GM12801 (cell line): ENCODE data around the gene ROBO1.

Experiments
- CTCF ChIP-seq: IDR thresholded peaks from one replicate; pipeline ENCODE4 v1.5.1; 2011; ENCODE audit warnings: control low read depth; ENCODE audit not compliant: insufficient read length; ENCODE audit errors: extremely low read depth

The ROBO1 gene

DNA sequence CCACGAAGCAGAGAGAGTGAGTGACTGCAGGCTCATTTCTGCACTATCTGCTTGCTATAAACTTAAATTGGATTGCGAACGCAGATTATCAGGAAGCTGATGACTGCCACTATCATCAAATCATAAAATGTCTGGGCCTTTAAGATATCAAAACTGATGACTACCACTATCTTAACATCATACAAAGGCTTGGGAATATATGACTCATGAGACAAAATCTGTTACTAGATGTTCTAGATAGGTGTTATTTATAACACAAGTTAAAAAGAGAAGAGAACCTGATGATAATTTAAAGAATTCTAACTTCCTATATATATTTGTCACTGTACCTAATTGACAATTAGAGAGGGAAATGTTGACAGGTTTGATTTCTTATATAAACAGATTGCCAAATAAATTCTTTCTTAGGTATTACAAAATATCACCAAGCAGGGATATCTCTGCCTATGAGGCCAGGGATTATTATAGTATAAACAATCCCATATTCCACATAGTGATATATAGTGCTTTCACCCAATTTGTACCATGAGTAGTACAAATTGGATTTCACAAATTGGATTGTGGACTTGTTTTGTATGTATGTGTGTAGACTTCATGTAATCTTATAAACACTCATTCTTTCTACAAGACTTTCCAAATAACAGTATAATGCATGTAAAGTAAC lies 1157.2 kb downstream of the ROBO1 start:
- no peak for TF ChIP-seq CTCF

DNA sequence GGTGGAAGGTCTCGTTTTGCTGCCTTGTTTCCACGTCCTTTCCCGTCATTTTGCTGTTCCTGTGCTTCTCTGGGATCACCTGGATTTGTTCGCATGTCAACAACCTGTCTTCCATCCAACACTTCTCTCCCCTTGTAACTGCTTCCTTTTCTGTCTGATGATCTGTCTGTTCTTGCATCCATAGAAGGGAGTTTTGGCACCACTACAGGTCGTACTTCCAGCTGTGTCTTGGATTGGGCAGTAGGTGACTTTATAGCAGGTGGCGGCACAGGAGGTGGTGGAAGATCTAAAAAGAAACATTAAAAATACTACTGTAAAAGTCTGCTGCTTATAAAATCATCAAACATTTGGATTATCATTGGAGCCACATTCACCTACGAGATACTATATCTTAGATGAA lies 1161.0 kb downstream of the ROBO1 start:
- TF ChIP-seq CTCF: no peak

DNA sequence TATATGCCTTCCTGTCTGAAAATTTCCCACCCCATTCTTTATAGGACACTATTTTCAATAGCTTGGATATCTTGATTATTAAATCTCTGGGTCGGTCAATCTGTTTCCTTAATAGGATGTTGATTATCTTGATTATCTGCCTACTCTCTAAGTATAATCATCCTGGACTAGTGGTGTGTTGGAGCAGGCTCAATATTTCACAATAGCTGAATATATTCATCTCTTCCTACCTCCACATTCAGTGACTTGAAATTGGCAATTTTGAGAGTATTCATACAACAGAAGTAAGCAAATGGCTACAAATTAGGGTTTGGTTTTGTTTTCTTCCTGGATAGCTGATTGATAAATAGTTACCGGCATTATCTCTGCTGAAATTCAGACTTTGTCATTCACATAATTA lies 1162.6 kb downstream of the ROBO1 start:
- TF ChIP-seq CTCF: no peak

- TF ChIP-seq CTCF: no peak
Measured at GRCh38 chr3:78604341-78604740, 1163.5 kb downstream of the ROBO1 start.

DNA sequence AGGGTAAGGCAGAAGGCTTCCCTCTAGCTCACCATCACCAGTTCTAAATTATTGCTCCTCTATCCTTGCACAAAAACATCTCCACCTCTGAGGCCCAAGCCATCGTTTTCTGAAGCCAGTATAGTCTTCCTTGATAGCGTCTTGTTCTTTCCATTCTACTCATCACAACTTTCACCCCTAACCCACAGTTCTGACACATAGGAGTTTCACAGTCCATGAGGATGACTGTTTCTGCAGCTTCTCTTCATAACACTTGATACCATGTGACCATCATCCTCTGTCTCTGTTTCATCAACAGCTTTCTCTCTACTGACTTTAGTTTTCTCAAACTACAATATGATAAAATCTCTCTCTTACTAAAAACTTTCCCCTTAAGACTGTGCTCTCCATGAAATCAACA lies 1166.5 kb downstream of the ROBO1 start:
- no peak for TF ChIP-seq CTCF

GRCh38 chr3:78589778-78590177 lies 1178.0 kb downstream of the ROBO1 start:
- no peak for TF ChIP-seq CTCF

DNA sequence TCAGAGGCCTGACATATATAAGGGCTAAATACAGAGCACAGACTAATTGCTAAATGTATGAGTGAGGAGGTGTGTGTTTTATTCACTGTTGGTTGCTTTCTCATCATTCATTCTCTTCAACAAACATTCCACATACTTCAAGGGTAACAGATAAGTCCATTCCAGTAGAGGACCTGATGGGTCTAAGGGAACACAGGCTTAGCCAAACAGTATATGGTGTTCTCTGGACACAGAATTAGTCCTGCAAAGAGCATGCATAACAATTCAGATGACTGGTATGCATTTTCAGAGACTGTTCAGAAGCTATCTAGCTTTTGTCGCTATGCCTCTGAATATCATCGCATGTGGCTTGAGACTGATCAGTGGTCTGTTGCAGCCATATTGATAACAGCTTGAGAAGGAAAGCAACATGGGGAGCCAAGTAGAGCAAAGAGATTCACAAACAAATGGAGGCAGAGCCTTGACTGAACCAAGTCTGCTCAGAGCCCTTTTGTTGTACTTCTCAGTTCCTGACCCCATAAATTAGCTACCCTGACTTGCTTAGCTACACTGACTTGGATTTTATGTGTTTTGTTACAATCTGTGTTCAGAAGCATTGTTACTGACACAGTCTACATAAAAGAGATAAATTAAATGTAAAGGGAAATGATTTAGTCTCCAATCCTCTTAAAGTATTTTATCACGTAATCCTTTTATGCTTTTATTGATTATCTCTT lies 1178.7 kb downstream of the ROBO1 start:
- TF ChIP-seq CTCF: no peak
